Measurements from ENCODE around the gene PTK6.

DNA sequence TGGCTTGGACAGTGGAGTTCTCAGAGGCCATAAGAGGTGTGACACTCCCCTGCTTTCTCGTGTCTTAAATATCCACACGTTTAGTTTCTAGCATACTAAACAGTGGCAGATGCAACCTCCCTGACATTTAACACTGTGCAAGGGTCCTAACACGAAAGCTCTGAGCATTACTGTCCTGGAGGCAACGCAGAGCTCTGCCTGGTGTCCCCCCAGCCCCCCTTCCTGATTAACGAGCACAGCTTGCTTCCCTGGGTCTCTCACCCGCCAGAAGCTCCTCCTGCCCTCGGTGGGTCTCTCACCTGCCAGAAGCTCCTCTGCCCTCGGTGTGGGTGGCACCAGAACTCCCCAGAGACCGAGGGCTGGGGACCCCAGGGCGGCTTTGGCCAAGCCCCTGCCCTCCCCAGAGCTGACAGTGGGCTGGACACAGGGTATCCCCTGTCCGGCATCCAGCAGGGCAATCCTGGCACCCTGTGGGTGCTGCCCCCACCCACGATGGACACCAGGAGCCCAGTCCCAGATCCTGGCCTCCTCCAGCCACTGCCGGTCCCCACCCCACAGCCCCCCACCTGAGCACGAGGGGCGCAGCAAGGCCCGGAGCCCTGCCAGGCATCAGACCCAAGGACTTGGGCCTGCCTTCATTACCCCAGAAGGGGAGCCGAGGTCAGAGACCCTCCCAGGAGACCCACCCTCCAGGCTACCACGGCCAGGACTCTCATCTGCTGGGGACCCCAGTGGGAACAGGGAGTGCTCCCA is 52.3 kb downstream of the PTK6 start:
- TF ChIP-seq, protein P1, sequence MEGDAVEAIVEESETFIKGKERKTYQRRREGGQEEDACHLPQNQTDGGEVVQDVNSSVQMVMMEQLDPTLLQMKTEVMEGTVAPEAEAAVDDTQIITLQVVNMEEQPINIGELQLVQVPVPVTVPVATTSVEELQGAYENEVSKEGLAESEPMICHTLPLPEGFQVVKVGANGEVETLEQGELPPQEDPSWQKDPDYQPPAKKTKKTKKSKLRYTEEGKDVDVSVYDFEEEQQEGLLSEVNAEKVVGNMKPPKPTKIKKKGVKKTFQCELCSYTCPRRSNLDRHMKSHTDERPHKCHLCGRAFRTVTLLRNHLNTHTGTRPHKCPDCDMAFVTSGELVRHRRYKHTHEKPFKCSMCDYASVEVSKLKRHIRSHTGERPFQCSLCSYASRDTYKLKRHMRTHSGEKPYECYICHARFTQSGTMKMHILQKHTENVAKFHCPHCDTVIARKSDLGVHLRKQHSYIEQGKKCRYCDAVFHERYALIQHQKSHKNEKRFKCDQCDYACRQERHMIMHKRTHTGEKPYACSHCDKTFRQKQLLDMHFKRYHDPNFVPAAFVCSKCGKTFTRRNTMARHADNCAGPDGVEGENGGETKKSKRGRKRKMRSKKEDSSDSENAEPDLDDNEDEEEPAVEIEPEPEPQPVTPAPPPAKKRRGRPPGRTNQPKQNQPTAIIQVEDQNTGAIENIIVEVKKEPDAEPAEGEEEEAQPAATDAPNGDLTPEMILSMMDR (tag by site-specific recombination; IDR thresholded peaks at IDR 0.05), result no peak
- TF ChIP-seq ZFP3 (tag by site-specific recombination; IDR thresholded peaks at IDR 0.05; ENCODE audit: low read depth), result no peak
- no peak for TF ChIP-seq ZNF146 (tag by site-specific recombination; IDR thresholded peaks at IDR 0.05)
- TF ChIP-seq SP2 (tag by site-specific recombination; IDR thresholded peaks at IDR 0.05), result no peak
- TF ChIP-seq, protein P2, sequence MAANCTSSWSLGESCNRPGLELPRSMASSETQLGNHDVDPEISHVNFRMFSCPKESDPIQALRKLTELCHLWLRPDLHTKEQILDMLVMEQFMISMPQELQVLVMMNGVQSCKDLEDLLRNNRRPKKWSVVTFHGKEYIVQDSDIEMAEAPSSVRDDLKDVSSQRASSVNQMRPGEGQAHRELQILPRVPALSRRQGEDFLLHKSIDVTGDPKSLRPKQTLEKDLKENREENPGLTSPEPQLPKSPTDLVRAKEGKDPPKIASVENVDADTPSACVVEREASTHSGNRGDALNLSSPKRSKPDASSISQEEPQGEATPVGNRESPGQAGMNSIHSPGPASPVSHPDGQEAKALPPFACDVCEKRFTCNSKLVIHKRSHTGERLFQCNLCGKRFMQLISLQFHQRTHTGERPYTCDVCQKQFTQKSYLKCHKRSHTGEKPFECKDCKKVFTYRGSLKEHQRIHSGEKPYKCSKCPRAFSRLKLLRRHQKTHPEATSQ (tag by site-specific recombination; IDR thresholded peaks at IDR 0.05), result no peak

Data from HEK293 (cell line).